Measurements from ENCODE around the gene GNG7. TPM values are rescaled to one million over a fixed set of nuclear protein-coding genes. Genes with fewer than 3 reads are reported as not detected.

GNG7 gene
- total and polyA plus RNA-seq, 10 of the 15 experiments (the other 5 are each of a cell fraction or from before 2014, with no cell fraction given), result 1.9 to 13.6 (median 6.5) TPM

DNA sequence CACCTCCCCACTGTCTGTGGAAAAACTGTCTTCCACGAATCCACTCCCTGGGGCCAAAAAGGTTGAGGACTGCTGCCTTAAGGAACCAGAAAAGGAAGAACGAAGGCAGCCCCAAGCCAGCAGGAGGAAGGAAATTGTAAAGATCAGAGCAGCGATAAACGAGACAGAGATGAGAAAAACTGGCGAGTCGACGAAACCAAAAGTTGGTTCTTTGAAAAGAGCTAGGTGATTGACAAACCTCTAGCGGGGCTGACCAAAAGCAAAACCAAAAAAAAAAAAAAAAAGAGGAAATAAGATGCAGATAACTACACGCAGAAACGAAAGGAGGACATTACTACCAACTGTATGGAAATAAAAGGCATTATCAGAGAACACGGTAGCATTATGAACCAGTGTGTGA, 149.6 kb downstream of the GNG7 start (continued):
- TF ChIP-seq, protein P1, sequence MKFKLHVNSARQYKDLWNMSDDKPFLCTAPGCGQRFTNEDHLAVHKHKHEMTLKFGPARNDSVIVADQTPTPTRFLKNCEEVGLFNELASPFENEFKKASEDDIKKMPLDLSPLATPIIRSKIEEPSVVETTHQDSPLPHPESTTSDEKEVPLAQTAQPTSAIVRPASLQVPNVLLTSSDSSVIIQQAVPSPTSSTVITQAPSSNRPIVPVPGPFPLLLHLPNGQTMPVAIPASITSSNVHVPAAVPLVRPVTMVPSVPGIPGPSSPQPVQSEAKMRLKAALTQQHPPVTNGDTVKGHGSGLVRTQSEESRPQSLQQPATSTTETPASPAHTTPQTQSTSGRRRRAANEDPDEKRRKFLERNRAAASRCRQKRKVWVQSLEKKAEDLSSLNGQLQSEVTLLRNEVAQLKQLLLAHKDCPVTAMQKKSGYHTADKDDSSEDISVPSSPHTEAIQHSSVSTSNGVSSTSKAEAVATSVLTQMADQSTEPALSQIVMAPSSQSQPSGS (IDR thresholded peaks at IDR 0.05; ENCODE audit: low read length), result peak; percentile 80
- no peak for TF ChIP-seq SMAD5 (IDR thresholded peaks at IDR 0.05; ENCODE audit: low read depth)
- TF ChIP-seq REST (IDR thresholded peaks at IDR 0.05; ENCODE audit: low read depth, low read length), result no peak
- no peak for TF ChIP-seq ATF3 (IDR thresholded peaks at IDR 0.05; ENCODE audit: borderline replicate concordance, extremely low read depth, low read depth, low read length)
- TF ChIP-seq RFX5 (IDR thresholded peaks at IDR 0.05; ENCODE audit: low read depth, low read length), result no peak
- no peak for TF ChIP-seq RELA (IDR thresholded peaks at IDR 0.05; ENCODE audit: borderline replicate concordance, partially characterized antibody)
- no peak for TF ChIP-seq ZNF274 (IDR thresholded peaks at IDR 0.05; ENCODE audit: insufficient read depth, insufficient read length)
- peak; percentile 78; the same call in 1 of the 2 replicates for TF ChIP-seq FOXM1 (IDR thresholded peaks at IDR 0.05; ENCODE audit: low read depth, low read length)
- TF ChIP-seq, protein P2, sequence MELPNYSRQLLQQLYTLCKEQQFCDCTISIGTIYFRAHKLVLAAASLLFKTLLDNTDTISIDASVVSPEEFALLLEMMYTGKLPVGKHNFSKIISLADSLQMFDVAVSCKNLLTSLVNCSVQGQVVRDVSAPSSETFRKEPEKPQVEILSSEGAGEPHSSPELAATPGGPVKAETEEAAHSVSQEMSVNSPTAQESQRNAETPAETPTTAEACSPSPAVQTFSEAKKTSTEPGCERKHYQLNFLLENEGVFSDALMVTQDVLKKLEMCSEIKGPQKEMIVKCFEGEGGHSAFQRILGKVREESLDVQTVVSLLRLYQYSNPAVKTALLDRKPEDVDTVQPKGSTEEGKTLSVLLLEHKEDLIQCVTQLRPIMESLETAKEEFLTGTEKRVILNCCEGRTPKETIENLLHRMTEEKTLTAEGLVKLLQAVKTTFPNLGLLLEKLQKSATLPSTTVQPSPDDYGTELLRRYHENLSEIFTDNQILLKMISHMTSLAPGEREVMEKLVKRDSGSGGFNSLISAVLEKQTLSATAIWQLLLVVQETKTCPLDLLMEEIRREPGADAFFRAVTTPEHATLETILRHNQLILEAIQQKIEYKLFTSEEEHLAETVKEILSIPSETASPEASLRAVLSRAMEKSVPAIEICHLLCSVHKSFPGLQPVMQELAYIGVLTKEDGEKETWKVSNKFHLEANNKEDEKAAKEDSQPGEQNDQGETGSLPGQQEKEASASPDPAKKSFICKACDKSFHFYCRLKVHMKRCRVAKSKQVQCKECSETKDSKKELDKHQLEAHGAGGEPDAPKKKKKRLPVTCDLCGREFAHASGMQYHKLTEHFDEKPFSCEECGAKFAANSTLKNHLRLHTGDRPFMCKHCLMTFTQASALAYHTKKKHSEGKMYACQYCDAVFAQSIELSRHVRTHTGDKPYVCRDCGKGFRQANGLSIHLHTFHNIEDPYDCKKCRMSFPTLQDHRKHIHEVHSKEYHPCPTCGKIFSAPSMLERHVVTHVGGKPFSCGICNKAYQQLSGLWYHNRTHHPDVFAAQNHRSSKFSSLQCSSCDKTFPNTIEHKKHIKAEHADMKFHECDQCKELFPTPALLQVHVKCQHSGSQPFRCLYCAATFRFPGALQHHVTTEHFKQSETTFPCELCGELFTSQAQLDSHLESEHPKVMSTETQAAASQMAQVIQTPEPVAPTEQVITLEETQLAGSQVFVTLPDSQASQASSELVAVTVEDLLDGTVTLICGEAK (IDR thresholded peaks at IDR 0.05; ENCODE audit: borderline replicate concordance), result no peak
- no peak for TF ChIP-seq KAT2A (conservative IDR thresholded peaks at IDR 0.05; ENCODE audit: control insufficient read depth, low read depth, low read length)
- TF ChIP-seq JUNB (IDR thresholded peaks at IDR 0.05), result peak; percentile 87
- TF ChIP-seq NR2F1 (conservative IDR thresholded peaks at IDR 0.05), result no peak
- no peak for TF ChIP-seq NKRF (conservative IDR thresholded peaks at IDR 0.05)
- TF ChIP-seq SPI1 (IDR thresholded peaks at IDR 0.05; ENCODE audit: borderline replicate concordance, insufficient read depth, low read depth, low read length), result no peak
- TF ChIP-seq SIX5 (IDR thresholded peaks at IDR 0.05; ENCODE audit: low read depth, low read length, severe bottlenecking), result no peak
- TF ChIP-seq ZSCAN29 (IDR thresholded peaks at IDR 0.05), result no peak
- no peak for TF ChIP-seq NR2C2 (IDR thresholded peaks at IDR 0.05; ENCODE audit: borderline replicate concordance, control insufficient read depth, insufficient read length, low read depth)
- TF ChIP-seq PBX3 (IDR thresholded peaks at IDR 0.05; ENCODE audit: insufficient replicate concordance, low read depth, low read length), result peak; percentile 67

Data from GM12878 (cell line).